HEK293T (cell line): ENCODE measurements around the gene IL31.

Experiments used
- CTCF ChIA-PET: fragments of 350-600 bp; formaldehyde crosslinking; extraction: SDS; loops from one replicate; lab custom pipeline; 2021; ENCODE audit warnings: antibody characterized with exemption, inconsistent platforms; lab: Yijun Ruan, JAX
- POLR2A ChIA-PET: fragments of 350-600 bp; formaldehyde crosslinking; extraction: SDS; loops from one replicate; lab custom pipeline; 2020; ENCODE audit warnings: antibody characterized with exemption, inconsistent platforms; lab: Yijun Ruan, JAX
- DNase-seq: peaks from one replicate; pipeline ENCODE4 v3.0.0; 2012; ENCODE audit warnings: mixed read lengths; ENCODE audit errors: extremely low spot score
- ARNT ChIP-seq: fragments of 450-650 bp; IDR thresholded peaks from 2 replicates; pipeline ENCODE4 v1.6.1; 2017; ENCODE audit warnings: mild to moderate bottlenecking
- BHLHE40 ChIP-seq: fragments of 450-650 bp; IDR thresholded peaks from 2 replicates; pipeline ENCODE4 v1.6.1; 2016; ENCODE audit warnings: mild to moderate bottlenecking, moderate library complexity, borderline replicate concordance
- CTBP1 ChIP-seq: fragments of 450-650 bp; IDR thresholded peaks from 2 replicates; pipeline ENCODE4 v1.6.1; 2016; ENCODE audit warnings: borderline replicate concordance
- ELF4 ChIP-seq: fragments of 450-650 bp; IDR thresholded peaks from 2 replicates; pipeline ENCODE4 v1.6.1; 2017; ENCODE audit warnings: antibody characterized with exemption
- FOXA1 ChIP-seq: fragments of 450-650 bp; IDR thresholded peaks from 2 replicates; pipeline ENCODE4 v1.6.1; 2016; ENCODE audit warnings: mild to moderate bottlenecking
- FOXK2 ChIP-seq: fragments of 450-650 bp; IDR thresholded peaks from 2 replicates; pipeline ENCODE4 v1.6.1; 2016; ENCODE audit warnings: mild to moderate bottlenecking
- FOXM1 ChIP-seq: fragments of 450-650 bp; IDR thresholded peaks from 2 replicates; pipeline ENCODE4 v1.6.1; 2017; ENCODE audit warnings: mild to moderate bottlenecking, borderline replicate concordance
- HDGF ChIP-seq: fragments of 450-650 bp; IDR thresholded peaks from 2 replicates; pipeline ENCODE4 v1.6.1; 2017; ENCODE audit warnings: antibody characterized with exemption, borderline replicate concordance
- L3MBTL2 ChIP-seq: fragments of 450-650 bp; conservative IDR thresholded peaks from 2 replicates; pipeline ENCODE4 v1.6.1; 2016; ENCODE audit warnings: mild to moderate bottlenecking
- LEF1 ChIP-seq: fragments of 450-650 bp; IDR thresholded peaks from 2 replicates; pipeline ENCODE4 v1.6.1; 2017; ENCODE audit warnings: mild to moderate bottlenecking, borderline replicate concordance
- NFRKB ChIP-seq: fragments of 450-650 bp; IDR thresholded peaks from 2 replicates; pipeline ENCODE4 v1.6.1; 2016; ENCODE audit warnings: mild to moderate bottlenecking, moderate library complexity
- SP1 ChIP-seq: fragments of 450-650 bp; IDR thresholded peaks from 2 replicates; pipeline ENCODE4 v1.6.1; 2017
- SUZ12 ChIP-seq: fragments of 450-650 bp; IDR thresholded peaks from 2 replicates; pipeline ENCODE4 v1.6.1; 2016; ENCODE audit warnings: mild to moderate bottlenecking
- TARDBP ChIP-seq: fragments of 450-650 bp; IDR thresholded peaks from 2 replicates; pipeline ENCODE4 v1.6.1; 2016
- ZNF384 ChIP-seq: fragments of 450-650 bp; IDR thresholded peaks from 2 replicates; pipeline ENCODE4 v1.6.1; 2016
- TF ChIP-seq, protein P1 (sequence below): fragments of 450-650 bp; IDR thresholded peaks from 2 replicates; pipeline ENCODE4 v1.6.1; 2016

The IL31 gene

DNA sequence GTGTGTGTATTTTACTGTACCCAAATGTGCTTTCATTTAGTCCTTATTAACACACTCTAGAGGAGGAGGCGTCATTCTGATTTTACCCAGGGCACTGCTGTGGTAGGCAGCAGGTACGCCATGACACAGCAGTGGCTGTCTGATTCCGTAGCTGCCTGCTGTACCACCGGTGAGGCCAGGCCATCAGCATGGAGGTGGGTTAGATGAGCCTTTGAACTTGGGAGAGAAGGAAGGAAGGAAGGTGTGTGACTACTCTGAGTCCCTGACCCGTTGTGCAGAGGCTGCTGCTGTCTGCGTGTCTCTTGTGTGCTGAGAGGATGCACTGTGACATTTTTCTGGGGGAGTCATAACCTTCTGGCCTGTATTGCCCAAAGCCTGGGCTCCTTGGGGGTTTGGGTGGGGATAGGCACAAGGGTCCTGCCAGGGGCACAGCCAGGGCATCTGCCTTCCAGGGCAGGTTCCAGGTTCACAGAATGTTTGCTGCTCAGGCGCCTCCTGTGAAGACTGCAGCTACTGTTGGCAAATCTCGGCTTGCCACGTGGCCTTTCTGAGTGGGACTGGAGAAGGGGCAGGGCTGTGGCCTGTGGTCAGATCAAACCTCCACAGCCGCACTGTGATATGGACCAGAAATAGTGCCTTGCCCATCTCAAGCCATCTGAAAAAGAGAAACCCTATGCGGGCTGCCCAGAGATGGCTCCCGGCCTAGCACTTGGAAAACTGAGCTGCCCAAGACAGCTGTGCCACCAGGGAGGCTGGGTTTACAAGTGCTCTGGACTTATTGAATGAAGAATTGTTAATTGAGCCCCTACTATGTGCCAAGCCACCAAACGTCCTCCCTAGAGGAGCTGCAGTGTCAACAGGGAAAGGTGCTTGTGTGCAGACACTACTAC lies 48.3 kb downstream of the IL31 start:
- CTCF ChIA-PET = interaction anchor here (0.6 to 1.0 kb wide), 3 partner anchors 12 to 150 kb away, joined by 3 to 4 read pairs (median 3); no protein-coding TSS in a partner anchor
- POLR2A ChIA-PET = no interaction called here
- no peak for TF ChIP-seq ZNF384
- TF ChIP-seq FOXA1 = no peak
- TF ChIP-seq CTBP1 = no peak
- TF ChIP-seq NFRKB = no peak
- no peak for TF ChIP-seq LEF1
- TF ChIP-seq BHLHE40 = no peak
- no peak for TF ChIP-seq FOXM1
- TF ChIP-seq L3MBTL2 = no peak
- no peak for TF ChIP-seq TARDBP
- no peak for TF ChIP-seq FOXK2
- TF ChIP-seq, protein P1, sequence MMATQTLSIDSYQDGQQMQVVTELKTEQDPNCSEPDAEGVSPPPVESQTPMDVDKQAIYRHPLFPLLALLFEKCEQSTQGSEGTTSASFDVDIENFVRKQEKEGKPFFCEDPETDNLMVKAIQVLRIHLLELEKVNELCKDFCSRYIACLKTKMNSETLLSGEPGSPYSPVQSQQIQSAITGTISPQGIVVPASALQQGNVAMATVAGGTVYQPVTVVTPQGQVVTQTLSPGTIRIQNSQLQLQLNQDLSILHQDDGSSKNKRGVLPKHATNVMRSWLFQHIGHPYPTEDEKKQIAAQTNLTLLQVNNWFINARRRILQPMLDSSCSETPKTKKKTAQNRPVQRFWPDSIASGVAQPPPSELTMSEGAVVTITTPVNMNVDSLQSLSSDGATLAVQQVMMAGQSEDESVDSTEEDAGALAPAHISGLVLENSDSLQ = no peak
- no peak for TF ChIP-seq SUZ12
- TF ChIP-seq ELF4 = no peak
- no peak for TF ChIP-seq SP1
- TF ChIP-seq ARNT = no peak
- TF ChIP-seq HDGF = no peak
- no peak for DNase-seq

DNA sequence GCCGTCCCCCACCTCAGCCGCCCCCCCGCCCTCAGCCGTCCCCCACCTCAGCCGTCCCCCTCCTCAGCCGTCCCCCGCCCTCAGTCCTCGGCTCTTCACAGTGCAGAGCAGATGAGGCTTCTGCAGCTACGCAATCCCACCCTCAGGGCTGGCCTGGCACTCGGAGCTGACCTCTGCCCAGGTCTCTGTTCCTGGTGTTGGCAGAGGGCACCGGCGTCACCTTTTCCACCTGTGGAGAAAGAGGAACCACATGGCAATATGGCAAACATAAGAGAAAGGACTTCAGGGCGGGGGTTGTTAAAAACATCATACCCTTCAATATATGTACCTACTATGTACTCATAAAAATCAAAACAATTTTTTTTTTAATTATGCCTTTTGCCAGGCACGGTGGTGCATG lies 49.7 kb downstream of the IL31 start:
- DNase-seq = no peak
- ChIA-PET CTCF (interaction anchor here (0.9 to 2.3 kb wide), 2 partner anchors 59 to 70 kb away, joined by 3 to 15 read pairs; no protein-coding TSS in a partner anchor), POLR2A (no interaction called here)
- TF ChIP-seq HDGF (no peak), FOXK2 (no peak), TARDBP (no peak), SUZ12 (no peak), SP1 (no peak), ELF4 (no peak)
- TF ChIP-seq, protein P1 = no peak

DNA sequence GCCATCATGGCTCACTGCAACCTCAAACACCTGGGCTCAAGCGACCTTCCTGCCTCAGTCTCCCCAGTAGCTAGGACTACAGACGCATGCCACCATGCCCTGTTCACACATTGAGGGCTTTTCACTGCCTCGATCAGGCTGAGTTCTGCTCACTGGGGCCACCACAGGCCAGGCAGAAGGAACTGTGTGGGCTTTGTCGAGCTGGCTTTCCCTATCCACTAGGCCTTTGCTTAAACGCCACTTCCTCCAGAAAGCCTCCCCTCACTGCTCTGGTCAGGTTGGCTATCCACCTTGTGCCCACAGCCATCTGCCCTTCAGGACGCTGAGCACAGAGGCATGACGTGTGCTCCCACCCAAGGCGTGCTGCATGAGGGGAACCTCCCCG lies 50.3 kb downstream of the IL31 start:
- POLR2A ChIA-PET = interaction anchor here (0.9 kb wide), 1 partner anchor 46 kb away, joined by 3 read pairs; no protein-coding TSS in a partner anchor
- TF ChIP-seq L3MBTL2 = no peak
- TF ChIP-seq LEF1 = no peak
- TF ChIP-seq FOXA1 = no peak
- no peak for TF ChIP-seq FOXM1
- TF ChIP-seq BHLHE40 = no peak
- TF ChIP-seq SP1 = no peak
- TF ChIP-seq SUZ12 = no peak
- TF ChIP-seq HDGF = no peak
- no peak for TF ChIP-seq ELF4
- no peak for TF ChIP-seq TARDBP
- TF ChIP-seq, protein P1 = no peak
- DNase-seq = no peak
- CTCF ChIA-PET = interaction anchor here (0.7 to 2.3 kb wide), 8 partner anchors 18 to 72 kb away, joined by 3 to 15 read pairs (median 4); no protein-coding TSS in a partner anchor

DNA sequence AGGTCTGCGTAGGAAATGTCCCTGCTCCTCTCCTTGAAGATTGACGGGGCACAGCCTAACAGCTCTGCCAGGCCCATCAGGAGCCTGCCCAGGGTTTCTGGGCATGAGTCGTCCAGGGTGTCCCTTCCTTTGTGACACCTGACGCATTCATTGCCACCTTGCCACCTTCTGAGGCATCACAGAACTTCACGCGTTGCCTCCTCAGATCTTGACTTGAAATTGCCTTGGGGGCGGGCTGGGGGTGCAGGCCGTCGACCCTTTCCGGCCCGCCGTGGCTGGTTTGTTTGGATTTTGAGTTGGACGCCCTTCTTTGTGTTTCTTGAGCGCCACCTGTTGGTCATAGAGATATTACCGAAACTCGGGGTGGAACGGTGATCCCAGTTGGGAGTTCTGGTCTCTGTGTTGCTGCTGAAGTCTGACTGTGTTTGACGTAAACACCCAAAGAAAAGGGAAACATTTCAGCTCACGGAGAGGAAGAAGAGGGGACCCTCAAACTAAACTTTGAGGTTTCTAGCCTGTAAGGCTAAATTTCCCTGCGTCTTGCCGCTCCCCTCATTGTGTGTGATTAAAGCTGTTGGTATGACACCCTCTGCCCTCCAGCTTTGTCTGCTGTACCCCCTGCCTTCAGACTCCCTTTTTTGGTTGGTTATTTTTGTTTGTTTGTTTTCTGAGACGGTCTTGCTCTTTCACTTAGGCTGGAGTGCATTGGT lies 50.8 kb downstream of the IL31 start:
- CTCF ChIA-PET = interaction anchor here (0.7 to 2.3 kb wide), 9 partner anchors 17 to 95 kb away, joined by 3 to 15 read pairs (median 3); no protein-coding TSS in a partner anchor

More for the DNA sequence above, 50.8 kb downstream of the IL31 start:
- DNase-seq = peak; percentile 81
- no peak for TF ChIP-seq BHLHE40
- TF ChIP-seq TARDBP = no peak
- TF ChIP-seq ARNT = no peak
- no peak for TF ChIP-seq ZNF384
- TF ChIP-seq FOXA1 = no peak
- no peak for TF ChIP-seq LEF1
- no peak for TF ChIP-seq CTBP1
- POLR2A ChIA-PET = interaction anchor here (0.9 kb wide), 1 partner anchor 45 kb away, joined by 3 read pairs; no protein-coding TSS in a partner anchor
